Mucosa of descending colon (tissue), 3 donors: Measurements from ENCODE around the gene THRSP. TPM values are rescaled to one million over a fixed set of nuclear protein-coding genes. Genes with fewer than 3 reads are reported as not detected.
"Not testable (repeated sequence)": the region's sequence is repeated elsewhere in the genome, so short reads cannot be mapped to it uniquely, and the experiment has no call there.

Experiments
- ATAC-seq: fragments of 200-7000 bp; cut with Tn5 transposase; one replicate; pipeline ENCODE4 v1.9.1; 2020; ENCODE audit warnings: mild to moderate bottlenecking, moderate library complexity
- DNase-seq, 3 donors: peaks; one replicate each; pipeline ENCODE4 v3.0.0-alpha.2; 2020
- H3K36me3 ChIP-seq: fragments of 200-600 bp; one replicate; pipeline ENCODE4 v1.8.0; 2021; ENCODE audit warnings: low read depth, mild to moderate bottlenecking
- H3K4me1 ChIP-seq: fragments of 200-600 bp; one replicate; pipeline ENCODE4 v1.8.0; 2021; ENCODE audit warnings: low read depth, mild to moderate bottlenecking
- H3K4me3 ChIP-seq: fragments of 200-600 bp; one replicate; pipeline ENCODE4 v1.8.0; 2021; ENCODE audit warnings: mild to moderate bottlenecking
- H3K9me3 ChIP-seq: fragments of 200-600 bp; one replicate; pipeline ENCODE4 v1.8.0; 2021; ENCODE audit warnings: mild to moderate bottlenecking
- intact Hi-C, 2 donors: fragments of 100-400 bp; cut with DNase I in 1 of 2; cut with micrococcal nuclease in 1 of 2; formaldehyde crosslinking; loops; one replicate each; pipeline versions ENCODE4 v1.11.0 to v1.11.1; 2022; cut with DNase I, micrococcal nuclease
- total RNA-seq, 3 donors: library from RNA; stranded (reverse); fragmentation: NEBNext Ultra II Directional in 2 of 3; extraction: Animal tissue kit (Norgen Biotek cat#: 25700) in 2 of 3; gene quantifications; one replicate each; pipeline versions ENCODE4 v1.2.1 to v1.2.4, GENCODE V29; 2021 to 2023
- TF ChIP-seq, protein P1 (sequence below): fragments of 200-600 bp; IDR thresholded peaks from one replicate; pipeline ENCODE4 v1.8.0; 2022; ENCODE audit warnings: antibody characterized with exemption, mild to moderate bottlenecking
- donor health status: DM: no; HTN: no; CAD: no; lungs with moderate emphysema.
- donor health status: DM: no; HTN: no; CAD: no.
- donor health status: DM: no; HTN: yes; CAD: no.

Gene THRSP
- total RNA-seq, 3 donors from 2014 or later, result 0.41 to 0.51 TPM; not detected in 1

DNA sequence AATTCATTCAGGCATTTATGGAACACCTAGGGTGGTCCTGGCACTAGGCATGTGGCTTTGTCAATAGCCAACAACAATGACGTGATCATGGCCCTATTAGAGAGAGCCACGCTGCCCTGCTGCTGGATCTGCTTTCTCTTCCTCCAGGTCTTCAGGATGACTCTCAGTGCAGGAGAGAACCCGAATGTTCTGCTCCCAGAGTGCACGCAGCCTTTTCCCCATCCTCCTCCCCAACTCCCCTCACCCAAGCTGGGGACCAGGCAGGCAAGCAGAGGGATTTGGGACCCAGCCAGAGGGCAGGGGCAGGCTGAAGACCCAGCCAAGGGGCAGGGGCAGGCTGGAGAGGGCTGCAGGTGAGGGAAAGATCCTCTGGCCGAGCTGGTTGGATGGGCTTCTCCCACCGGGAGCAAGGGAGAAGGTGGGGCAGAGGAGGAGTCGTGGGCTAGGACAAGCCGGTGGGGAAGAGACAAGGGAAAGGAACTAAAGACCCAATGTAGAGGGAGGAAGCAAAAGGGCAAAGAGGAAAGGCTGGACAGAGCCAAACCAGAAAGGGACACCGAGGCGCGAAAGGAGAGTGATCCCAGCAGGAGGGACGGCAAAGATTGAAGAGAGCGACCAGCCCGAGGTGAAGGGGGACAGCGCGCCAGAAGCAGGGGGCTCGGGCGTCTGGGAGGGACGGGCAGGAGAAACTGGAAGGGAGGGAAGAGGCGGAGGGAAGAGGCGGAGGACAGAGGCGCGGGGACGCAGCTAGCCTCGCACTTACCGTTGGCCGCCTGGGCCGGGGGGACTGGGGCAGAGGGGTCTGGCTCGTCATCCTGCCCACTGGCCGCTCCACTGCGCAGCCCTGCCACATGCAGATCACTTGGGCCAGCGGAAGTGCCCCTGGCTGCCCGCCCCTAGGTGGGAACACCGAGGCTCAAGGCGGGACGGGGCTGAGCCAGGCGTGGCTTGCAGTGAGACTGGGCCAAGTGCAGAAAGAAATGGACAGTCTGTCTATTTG, 41.0 kb upstream of the THRSP start, which contains the start of gene KCTD14:
TSS of gene KCTD14 (minus strand) at position 880 of the 1,000 bp plus-strand sequence. CDS start at position 853, 27 bp downstream.
- TF ChIP-seq, protein P1, sequence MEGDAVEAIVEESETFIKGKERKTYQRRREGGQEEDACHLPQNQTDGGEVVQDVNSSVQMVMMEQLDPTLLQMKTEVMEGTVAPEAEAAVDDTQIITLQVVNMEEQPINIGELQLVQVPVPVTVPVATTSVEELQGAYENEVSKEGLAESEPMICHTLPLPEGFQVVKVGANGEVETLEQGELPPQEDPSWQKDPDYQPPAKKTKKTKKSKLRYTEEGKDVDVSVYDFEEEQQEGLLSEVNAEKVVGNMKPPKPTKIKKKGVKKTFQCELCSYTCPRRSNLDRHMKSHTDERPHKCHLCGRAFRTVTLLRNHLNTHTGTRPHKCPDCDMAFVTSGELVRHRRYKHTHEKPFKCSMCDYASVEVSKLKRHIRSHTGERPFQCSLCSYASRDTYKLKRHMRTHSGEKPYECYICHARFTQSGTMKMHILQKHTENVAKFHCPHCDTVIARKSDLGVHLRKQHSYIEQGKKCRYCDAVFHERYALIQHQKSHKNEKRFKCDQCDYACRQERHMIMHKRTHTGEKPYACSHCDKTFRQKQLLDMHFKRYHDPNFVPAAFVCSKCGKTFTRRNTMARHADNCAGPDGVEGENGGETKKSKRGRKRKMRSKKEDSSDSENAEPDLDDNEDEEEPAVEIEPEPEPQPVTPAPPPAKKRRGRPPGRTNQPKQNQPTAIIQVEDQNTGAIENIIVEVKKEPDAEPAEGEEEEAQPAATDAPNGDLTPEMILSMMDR, result no peak
- no peaks in the 10 kb centered on the region for H3K4me1 ChIP-seq
- no peaks in the 10 kb centered on the region for H3K9me3 ChIP-seq
- no peaks in the 10 kb centered on the region for H3K36me3 ChIP-seq
- H3K4me3 ChIP-seq, result peak within 1 kb of the TSS; percentile 22
- ATAC-seq (peak; percentile 94), DNase-seq (peak; percentile 71 to 78 (median 77))
- intact Hi-C loops, result no loop called here

DNA sequence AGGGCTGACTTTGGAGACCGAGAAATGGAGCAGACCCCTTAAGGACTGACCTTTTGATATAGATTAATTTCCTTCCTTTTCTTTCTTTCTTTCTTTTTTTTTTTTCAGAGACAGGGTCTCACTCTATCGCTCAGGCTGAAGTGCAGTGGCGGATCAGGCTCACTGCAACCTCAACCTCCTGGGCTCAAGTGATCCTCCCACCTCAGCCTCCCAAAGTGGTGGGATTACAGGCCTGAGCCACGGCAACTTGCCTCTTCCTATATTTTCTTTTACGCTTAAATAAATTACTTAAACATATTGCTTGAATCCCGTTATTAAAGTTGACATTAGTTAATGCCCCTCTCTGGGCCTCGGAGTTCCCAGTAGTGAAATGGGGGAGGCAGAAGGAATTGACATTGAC, 40.2 kb upstream of the THRSP start:
- no peaks in the 10 kb centered on the region for H3K4me1 ChIP-seq
- TF ChIP-seq, protein P1, result no peak
- intact Hi-C loops, result no loop called here
- H3K36me3 ChIP-seq, result no peaks in the 10 kb centered on the region
- ATAC-seq (no peak), DNase-seq (no peak)
- H3K4me3 ChIP-seq, result no peak overlapping the region
- no peaks in the 10 kb centered on the region for H3K9me3 ChIP-seq

DNA sequence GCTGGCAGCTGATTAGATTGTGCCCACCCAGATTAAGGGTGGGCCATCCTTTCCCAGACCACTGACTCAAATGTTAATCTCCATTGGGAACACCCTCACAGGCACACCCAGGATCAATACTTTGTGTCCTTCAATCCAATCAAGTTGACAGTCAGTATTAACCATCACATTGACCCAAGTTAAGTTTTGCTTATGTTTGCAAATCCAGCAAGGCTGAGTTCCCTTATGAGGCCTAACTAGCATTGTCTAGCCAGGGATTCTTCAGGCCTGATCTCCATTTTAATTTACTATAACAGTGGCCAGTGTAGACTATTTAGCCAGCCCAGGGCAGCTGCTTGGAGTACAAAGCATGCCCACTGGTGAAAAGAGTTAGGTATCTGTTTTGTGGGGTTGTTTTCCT, 38.3 kb upstream of the THRSP start:
- TF ChIP-seq, protein P1, result no peak
- no peak overlapping the region for H3K4me3 ChIP-seq
- ATAC-seq (no peak), DNase-seq (no peak)
- no peaks in the 10 kb centered on the region for H3K9me3 ChIP-seq
- H3K4me1 ChIP-seq, result no peaks in the 10 kb centered on the region
- H3K36me3 ChIP-seq, result no peaks in the 10 kb centered on the region
- intact Hi-C loops, result no loop called here

DNA sequence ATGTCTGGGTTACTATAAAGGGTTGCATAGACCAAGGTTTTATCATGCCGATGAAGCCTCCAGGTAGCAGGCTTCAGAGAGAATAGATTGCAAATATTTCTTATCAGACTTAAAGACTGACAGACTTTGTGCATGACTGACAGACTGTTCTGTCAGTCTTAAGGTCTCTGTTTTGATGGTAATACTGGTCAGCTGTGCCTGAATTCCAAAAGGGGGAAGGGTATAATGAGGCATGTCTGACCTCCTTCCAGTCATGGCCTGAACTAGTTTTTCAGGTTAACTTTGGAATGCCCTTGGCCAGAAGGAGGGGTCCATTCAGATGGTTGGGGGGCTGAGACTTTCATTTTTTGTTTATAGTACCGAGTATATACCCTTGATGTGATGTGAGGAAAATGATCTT, 35.9 kb upstream of the THRSP start:
- intact Hi-C loops, result no loop called here
- ATAC-seq (no peak), DNase-seq (no peak)
- no peaks in the 10 kb centered on the region for H3K36me3 ChIP-seq
- no peak overlapping the region for H3K4me3 ChIP-seq
- TF ChIP-seq, protein P1, result no peak
- no peaks in the 10 kb centered on the region for H3K9me3 ChIP-seq
- H3K4me1 ChIP-seq, result no peaks in the 10 kb centered on the region

DNA sequence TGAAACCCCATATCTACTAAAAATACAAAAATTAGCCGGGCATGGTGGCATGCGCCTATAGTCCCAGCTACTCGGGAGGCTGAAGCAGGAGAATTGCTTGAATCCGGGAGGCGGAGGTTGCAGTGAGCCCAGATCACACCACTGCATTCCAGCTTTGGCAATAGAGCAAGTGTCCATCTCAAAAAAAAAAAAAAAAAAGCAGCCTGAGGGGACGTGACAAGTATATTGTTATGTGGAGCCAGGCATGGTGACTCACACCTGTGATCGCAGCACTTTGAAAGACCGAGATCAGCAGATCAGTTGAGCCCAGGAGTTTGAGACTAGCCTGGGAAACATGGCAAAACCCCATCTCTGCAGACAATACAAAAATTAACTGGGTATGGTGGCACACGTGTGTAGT, 35.2 kb upstream of the THRSP start:
- intact Hi-C loops, H3K9me3 ChIP-seq, DNase-seq, ATAC-seq, H3K36me3 ChIP-seq, H3K4me3 ChIP-seq, H3K4me1 ChIP-seq: not testable (repeated sequence)
